Uterus (tissue), 2 donors: ENCODE measurements around the gene TNFRSF21.

ENCODE experiments used
- CTCF ChIP-seq, 4 experiments: fragments of 200-600 bp in 2 of 4; fragments of 450-650 bp in 2 of 4; sonication (generic) in 2 of 4; IDR thresholded peaks; one replicate each; pipeline ENCODE4 v1.5.1; 2016 to 2019; ENCODE audit warnings: antibody characterized with exemption in 4 of 4, mild to moderate bottlenecking in 2 of 4, moderate library complexity in 1 of 4
- POLR2A ChIP-seq, 2 donors: fragments of 450-650 bp; IDR thresholded peaks; one replicate each; pipeline ENCODE4 v1.6.1; 2016; ENCODE audit warnings: antibody characterized with exemption in 2 of 2, mild to moderate bottlenecking in 1 of 2, moderate library complexity in 1 of 2

GRCh38 chr6:47292944-47293343 is 16.8 kb downstream of the TNFRSF21 start:
- TF ChIP-seq POLR2A (IDR thresholded peaks at IDR 0.05) = no peak
- TF ChIP-seq CTCF (IDR thresholded peaks at IDR 0.05) = no peak
